GM11168 (cell line): ENCODE measurements around the gene ADGRG1.

ENCODE experiments used
- in situ Hi-C: fragments of 300-500 bp; cut with MboI; formaldehyde crosslinking; loops from one replicate; pipeline ENCODE4 v1.12.0; 2022; ENCODE audit warnings: low sequenced_read_pairs; ENCODE audit not compliant: unreplicated experiment

Gene ADGRG1

GRCh38 chr16:57603115-57604024, 25.1 kb upstream of the ADGRG1 start:
- in situ Hi-C loops, result loop anchor here (5.0 kb wide), 1 partner anchor 49 kb away; no protein-coding TSS in a partner anchor

- in situ Hi-C loops, result loop anchor here (5.0 kb wide), 1 partner anchor 48 kb away; no protein-coding TSS in a partner anchor
Observed at GRCh38 chr16:57604177-57604576, 24.3 kb upstream of the ADGRG1 start.

- in situ Hi-C loops, result no loop called here
Observed at GRCh38 chr16:57606147-57606846, 22.1 kb upstream of the ADGRG1 start.

- in situ Hi-C loops, result no loop called here
Observed at GRCh38 chr16:57606847-57607501, 21.5 kb upstream of the ADGRG1 start.

- in situ Hi-C loops, result no loop called here
Observed at GRCh38 chr16:57607676-57608461, 20.6 kb upstream of the ADGRG1 start.

GRCh38 chr16:57608462-57609113, 19.8 kb upstream of the ADGRG1 start:
- in situ Hi-C loops, result no loop called here

- in situ Hi-C loops, result no loop called here
Observed at GRCh38 chr16:57609541-57610401, 18.7 kb upstream of the ADGRG1 start.

- in situ Hi-C loops, result no loop called here
Observed at GRCh38 chr16:57610611-57611010, 17.8 kb upstream of the ADGRG1 start.

- in situ Hi-C loops, result no loop called here
Observed at GRCh38 chr16:57611181-57611580, 17.2 kb upstream of the ADGRG1 start.

- in situ Hi-C loops, result no loop called here
Observed at GRCh38 chr16:57611706-57612105, 16.7 kb upstream of the ADGRG1 start.

GRCh38 chr16:57612494-57612893, 15.9 kb upstream of the ADGRG1 start:
- in situ Hi-C loops, result no loop called here

GRCh38 chr16:57613514-57613913, 14.9 kb upstream of the ADGRG1 start:
- in situ Hi-C loops, result no loop called here

- in situ Hi-C loops, result no loop called here
Observed at GRCh38 chr16:57614536-57614935, 13.9 kb upstream of the ADGRG1 start.

GRCh38 chr16:57614944-57615343, 13.5 kb upstream of the ADGRG1 start:
- in situ Hi-C loops, result no loop called here

GRCh38 chr16:57615813-57616212, 12.6 kb upstream of the ADGRG1 start:
- in situ Hi-C loops, result no loop called here

- in situ Hi-C loops, result no loop called here
Observed at GRCh38 chr16:57616241-57616640, 12.2 kb upstream of the ADGRG1 start.

GRCh38 chr16:57616876-57617275, 11.6 kb upstream of the ADGRG1 start:
- in situ Hi-C loops, result no loop called here

GRCh38 chr16:57617604-57618111, 10.8 kb upstream of the ADGRG1 start:
- in situ Hi-C loops, result no loop called here
